HEK293 (cell line): Measurements from ENCODE around the gene HHLA2.

Experiments used
- KLF1 ChIP-seq: fragments of 450-650 bp; formaldehyde crosslinking; IDR thresholded peaks from 2 replicates; pipeline ENCODE4 v1.5.1; 2016; ENCODE audit warnings: missing biosample characterization, missing genetic modification characterization
- TCF7L2 ChIP-seq: IDR thresholded peaks from 2 replicates; pipeline ENCODE4 v1.6.1; 2011; ENCODE audit warnings: low read depth, mild to moderate bottlenecking, inconsistent platforms, low read length, moderate library complexity, borderline replicate concordance
- ZNF121 ChIP-seq: fragments of 450-650 bp; formaldehyde crosslinking; IDR thresholded peaks from 2 replicates; pipeline ENCODE4 v1.5.1; 2016; ENCODE audit warnings: missing biosample characterization, missing genetic modification characterization
- ZNF140 ChIP-seq: fragments of 450-650 bp; formaldehyde crosslinking; IDR thresholded peaks from 2 replicates; pipeline ENCODE4 v1.5.1; 2016; ENCODE audit warnings: missing biosample characterization, missing genetic modification characterization
- ZNF24 ChIP-seq: fragments of 450-650 bp; formaldehyde crosslinking; IDR thresholded peaks from 2 replicates; pipeline ENCODE4 v1.5.1; 2016; ENCODE audit warnings: missing biosample characterization, missing genetic modification characterization
- ZNF274 ChIP-seq, 2 experiments: fragments of 200-500 bp in 1 of 2; fragments of 450-650 bp in 1 of 2; sonication (Bioruptor generic) in 1 of 2; formaldehyde crosslinking in 1 of 2; IDR thresholded peaks; 2 replicates each; pipeline versions ENCODE4 v1.5.1 to v1.6.1; 2014 to 2016; ENCODE audit warnings: borderline replicate concordance in 1 of 2, inconsistent platforms in 1 of 2, low read length in 1 of 2, missing biosample characterization in 1 of 2, missing genetic modification characterization in 1 of 2
- ZNF302 ChIP-seq: fragments of 450-650 bp; formaldehyde crosslinking; IDR thresholded peaks from 2 replicates; pipeline ENCODE4 v1.5.1; 2016; ENCODE audit warnings: missing biosample characterization, missing genetic modification characterization, low read depth
- ZNF350 ChIP-seq: fragments of 450-650 bp; formaldehyde crosslinking; IDR thresholded peaks from 2 replicates; pipeline ENCODE4 v1.5.0; 2017; ENCODE audit warnings: missing biosample characterization, mild to moderate bottlenecking, missing genetic modification characterization
- ZNF48 ChIP-seq: fragments of 450-650 bp; formaldehyde crosslinking; IDR thresholded peaks from 2 replicates; pipeline ENCODE4 v1.5.1; 2016; ENCODE audit warnings: missing biosample characterization, missing genetic modification characterization
- ZNF830 ChIP-seq: fragments of 450-650 bp; IDR thresholded peaks from 2 replicates; pipeline ENCODE4 v1.5.0; 2018; ENCODE audit warnings: missing biosample characterization, missing genetic modification characterization, low read depth, mild to moderate bottlenecking, moderate library complexity
- TF ChIP-seq, protein P1 (sequence below): fragments of 450-650 bp; formaldehyde crosslinking; IDR thresholded peaks from 2 replicates; pipeline ENCODE4 v1.5.1; 2016; ENCODE audit warnings: missing biosample characterization, missing genetic modification characterization
- TF ChIP-seq, protein P2 (sequence below): fragments of 450-650 bp; formaldehyde crosslinking; IDR thresholded peaks from 2 replicates; pipeline ENCODE4 v1.5.1; 2016; ENCODE audit warnings: missing biosample characterization, missing genetic modification characterization
- TF ChIP-seq, protein P3 (sequence below): fragments of 450-650 bp; formaldehyde crosslinking; IDR thresholded peaks from 2 replicates; pipeline ENCODE4 v1.5.1; 2016; ENCODE audit warnings: missing biosample characterization, missing genetic modification characterization
- TF ChIP-seq, protein P4 (sequence below): fragments of 450-650 bp; formaldehyde crosslinking; optimal IDR thresholded peaks from 2 replicates; pipeline ENCODE3; 2016; ENCODE audit warnings: missing biosample characterization, mild to moderate bottlenecking, missing genetic modification characterization

DNA sequence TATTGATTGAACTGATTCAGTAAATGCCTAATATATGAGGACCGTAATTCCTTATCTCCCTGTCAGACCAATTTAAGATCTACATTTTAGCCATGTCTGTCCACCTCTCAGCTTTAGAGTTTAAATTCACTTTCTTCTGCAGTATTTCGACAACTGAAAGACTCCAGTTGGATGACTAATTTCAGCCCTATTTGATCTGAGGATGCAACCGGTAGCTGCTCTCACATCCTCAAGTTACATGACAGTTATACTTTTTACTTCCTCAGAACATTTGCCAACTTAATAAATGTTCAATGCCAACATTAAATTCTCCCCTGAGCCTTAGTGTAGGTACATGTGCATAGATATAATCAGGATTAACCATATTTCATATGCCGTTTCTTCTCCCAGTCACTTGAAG is 2.5 kb upstream of the HHLA2 start:
- TF ChIP-seq KLF1: no peak
- TF ChIP-seq ZNF140 (tag by site-specific recombination): no peak
- TF ChIP-seq ZNF350 (tag by site-specific recombination): no peak
- TF ChIP-seq, protein P1, sequence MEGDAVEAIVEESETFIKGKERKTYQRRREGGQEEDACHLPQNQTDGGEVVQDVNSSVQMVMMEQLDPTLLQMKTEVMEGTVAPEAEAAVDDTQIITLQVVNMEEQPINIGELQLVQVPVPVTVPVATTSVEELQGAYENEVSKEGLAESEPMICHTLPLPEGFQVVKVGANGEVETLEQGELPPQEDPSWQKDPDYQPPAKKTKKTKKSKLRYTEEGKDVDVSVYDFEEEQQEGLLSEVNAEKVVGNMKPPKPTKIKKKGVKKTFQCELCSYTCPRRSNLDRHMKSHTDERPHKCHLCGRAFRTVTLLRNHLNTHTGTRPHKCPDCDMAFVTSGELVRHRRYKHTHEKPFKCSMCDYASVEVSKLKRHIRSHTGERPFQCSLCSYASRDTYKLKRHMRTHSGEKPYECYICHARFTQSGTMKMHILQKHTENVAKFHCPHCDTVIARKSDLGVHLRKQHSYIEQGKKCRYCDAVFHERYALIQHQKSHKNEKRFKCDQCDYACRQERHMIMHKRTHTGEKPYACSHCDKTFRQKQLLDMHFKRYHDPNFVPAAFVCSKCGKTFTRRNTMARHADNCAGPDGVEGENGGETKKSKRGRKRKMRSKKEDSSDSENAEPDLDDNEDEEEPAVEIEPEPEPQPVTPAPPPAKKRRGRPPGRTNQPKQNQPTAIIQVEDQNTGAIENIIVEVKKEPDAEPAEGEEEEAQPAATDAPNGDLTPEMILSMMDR (tag by site-specific recombination): no peak
- no peak for TF ChIP-seq ZNF302 (tag by site-specific recombination)
- TF ChIP-seq, protein P2, sequence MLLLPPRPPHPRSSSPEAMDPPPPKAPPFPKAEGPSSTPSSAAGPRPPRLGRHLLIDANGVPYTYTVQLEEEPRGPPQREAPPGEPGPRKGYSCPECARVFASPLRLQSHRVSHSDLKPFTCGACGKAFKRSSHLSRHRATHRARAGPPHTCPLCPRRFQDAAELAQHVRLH (tag by site-specific recombination): no peak
- TF ChIP-seq ZNF48 (tag by site-specific recombination): no peak
- no peak for TF ChIP-seq ZNF830 (tag by site-specific recombination)
- TF ChIP-seq, protein P3, sequence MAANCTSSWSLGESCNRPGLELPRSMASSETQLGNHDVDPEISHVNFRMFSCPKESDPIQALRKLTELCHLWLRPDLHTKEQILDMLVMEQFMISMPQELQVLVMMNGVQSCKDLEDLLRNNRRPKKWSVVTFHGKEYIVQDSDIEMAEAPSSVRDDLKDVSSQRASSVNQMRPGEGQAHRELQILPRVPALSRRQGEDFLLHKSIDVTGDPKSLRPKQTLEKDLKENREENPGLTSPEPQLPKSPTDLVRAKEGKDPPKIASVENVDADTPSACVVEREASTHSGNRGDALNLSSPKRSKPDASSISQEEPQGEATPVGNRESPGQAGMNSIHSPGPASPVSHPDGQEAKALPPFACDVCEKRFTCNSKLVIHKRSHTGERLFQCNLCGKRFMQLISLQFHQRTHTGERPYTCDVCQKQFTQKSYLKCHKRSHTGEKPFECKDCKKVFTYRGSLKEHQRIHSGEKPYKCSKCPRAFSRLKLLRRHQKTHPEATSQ (tag by site-specific recombination): no peak
- no peak for TF ChIP-seq TCF7L2
- no peak for TF ChIP-seq ZNF121 (tag by site-specific recombination)
- TF ChIP-seq ZNF274 (IDR thresholded peaks at IDR 0.05; ENCODE audit: low read length): no peak
- no peak for TF ChIP-seq ZNF274 (tag by site-specific recombination; IDR thresholded peaks at IDR 0.05; ENCODE audit: borderline replicate concordance)
- TF ChIP-seq ZNF24 (tag by site-specific recombination): no peak
- TF ChIP-seq, protein P4, sequence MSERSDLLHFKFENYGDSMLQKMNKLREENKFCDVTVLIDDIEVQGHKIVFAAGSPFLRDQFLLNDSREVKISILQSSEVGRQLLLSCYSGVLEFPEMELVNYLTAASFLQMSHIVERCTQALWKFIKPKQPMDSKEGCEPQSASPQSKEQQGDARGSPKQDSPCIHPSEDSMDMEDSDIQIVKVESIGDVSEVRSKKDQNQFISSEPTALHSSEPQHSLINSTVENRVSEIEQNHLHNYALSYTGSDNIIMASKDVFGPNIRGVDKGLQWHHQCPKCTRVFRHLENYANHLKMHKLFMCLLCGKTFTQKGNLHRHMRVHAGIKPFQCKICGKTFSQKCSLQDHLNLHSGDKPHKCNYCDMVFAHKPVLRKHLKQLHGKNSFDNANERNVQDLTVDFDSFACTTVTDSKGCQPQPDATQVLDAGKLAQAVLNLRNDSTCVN (tag by site-specific recombination): no peak
